HEK293T (cell line): ENCODE data around the gene RAB5IF.

Source experiments
- BHLHE40 ChIP-seq: fragments of 450-650 bp; IDR thresholded peaks from 2 replicates; pipeline ENCODE4 v1.6.1; 2016; ENCODE audit warnings: mild to moderate bottlenecking, moderate library complexity, borderline replicate concordance
- CTBP1 ChIP-seq: fragments of 450-650 bp; IDR thresholded peaks from 2 replicates; pipeline ENCODE4 v1.6.1; 2016; ENCODE audit warnings: borderline replicate concordance
- ELF4 ChIP-seq: fragments of 450-650 bp; IDR thresholded peaks from 2 replicates; pipeline ENCODE4 v1.6.1; 2017; ENCODE audit warnings: antibody characterized with exemption
- FOXA1 ChIP-seq: fragments of 450-650 bp; IDR thresholded peaks from 2 replicates; pipeline ENCODE4 v1.6.1; 2016; ENCODE audit warnings: mild to moderate bottlenecking
- FOXK2 ChIP-seq: fragments of 450-650 bp; IDR thresholded peaks from 2 replicates; pipeline ENCODE4 v1.6.1; 2016; ENCODE audit warnings: mild to moderate bottlenecking
- HDGF ChIP-seq: fragments of 450-650 bp; IDR thresholded peaks from 2 replicates; pipeline ENCODE4 v1.6.1; 2017; ENCODE audit warnings: antibody characterized with exemption, borderline replicate concordance
- L3MBTL2 ChIP-seq: fragments of 450-650 bp; conservative IDR thresholded peaks from 2 replicates; pipeline ENCODE4 v1.6.1; 2016; ENCODE audit warnings: mild to moderate bottlenecking
- LEF1 ChIP-seq: fragments of 450-650 bp; IDR thresholded peaks from 2 replicates; pipeline ENCODE4 v1.6.1; 2017; ENCODE audit warnings: mild to moderate bottlenecking, borderline replicate concordance
- NFRKB ChIP-seq: fragments of 450-650 bp; IDR thresholded peaks from 2 replicates; pipeline ENCODE4 v1.6.1; 2016; ENCODE audit warnings: mild to moderate bottlenecking, moderate library complexity
- SP1 ChIP-seq: fragments of 450-650 bp; IDR thresholded peaks from 2 replicates; pipeline ENCODE4 v1.6.1; 2017
- SUZ12 ChIP-seq: fragments of 450-650 bp; IDR thresholded peaks from 2 replicates; pipeline ENCODE4 v1.6.1; 2016; ENCODE audit warnings: mild to moderate bottlenecking
- TARDBP ChIP-seq: fragments of 450-650 bp; IDR thresholded peaks from 2 replicates; pipeline ENCODE4 v1.6.1; 2016
- ZNF384 ChIP-seq: fragments of 450-650 bp; IDR thresholded peaks from 2 replicates; pipeline ENCODE4 v1.6.1; 2016

- no peak for TF ChIP-seq SP1
- TF ChIP-seq FOXA1, result no peak
- TF ChIP-seq BHLHE40, result no peak
- TF ChIP-seq L3MBTL2, result no peak
- no peak for TF ChIP-seq LEF1
- TF ChIP-seq ELF4, result no peak
- TF ChIP-seq ZNF384, result no peak
- TF ChIP-seq SUZ12, result no peak
- no peak for TF ChIP-seq NFRKB
- no peak for TF ChIP-seq CTBP1
- TF ChIP-seq FOXK2, result no peak
- no peak for TF ChIP-seq TARDBP
- TF ChIP-seq HDGF, result no peak
Measured at GRCh38 chr20:36631646-36632045, 26.1 kb downstream of the RAB5IF start.
